WTC11 (cell line): ENCODE data around the gene HLCS. TPM values are rescaled to one million over a fixed set of nuclear protein-coding genes. Genes with fewer than 3 reads are reported as not detected.

ENCODE experiments used
- ATAC-seq: fragments of 200-7000 bp; cut with Tn5 transposase; 2 replicates; pipeline ENCODE4 v1.10.0; 2021; ENCODE audit warnings: mild to moderate bottlenecking, moderate library complexity
- CTCF ChIA-PET: fragments of 300-600 bp; sonication (Branson Sonifier 250); formaldehyde crosslinking; loops from one replicate; lab custom pipeline; 2021; ENCODE audit warnings: antibody characterized with exemption; lab: Charles Lee
- POLR2A ChIA-PET: fragments of 350-600 bp; sonication (Branson Sonifier 250); formaldehyde crosslinking; loops from one replicate; lab custom pipeline; 2021; ENCODE audit warnings: antibody characterized with exemption; lab: Charles Lee
- DNase-seq: peaks from one replicate; pipeline ENCODE4 v3.0.0; 2021; ENCODE audit warnings: low spot score
- H3K27ac Mint-ChIP-seq: 2 replicates; pipeline ENCODE4 v1.8.0; 2021; ENCODE audit warnings: mixed read lengths
- H3K27me3 Mint-ChIP-seq: 2 replicates; pipeline ENCODE4 v1.8.0; 2021; ENCODE audit warnings: low read depth, mild to moderate bottlenecking, moderate library complexity, mixed read lengths
- H3K36me3 Mint-ChIP-seq: 2 replicates; pipeline ENCODE4 v1.8.0; 2021; ENCODE audit warnings: mixed read lengths
- H3K4me1 Mint-ChIP-seq: 2 replicates; pipeline ENCODE4 v1.8.0; 2022; ENCODE audit warnings: mixed read lengths
- H3K4me3 Mint-ChIP-seq: 2 replicates; pipeline ENCODE4 v1.8.0; 2021; ENCODE audit warnings: mild to moderate bottlenecking, moderate library complexity, mixed read lengths
- H3K9me3 Mint-ChIP-seq: 2 replicates; pipeline ENCODE4 v1.8.0; 2021; ENCODE audit warnings: mixed read lengths
- AR ChIP-seq: fragments of 250-450 bp; sonication (Bioruptor Pico); IDR thresholded peaks from 2 replicates; pipeline ENCODE4 v1.9.0; 2021; ENCODE audit warnings: mild to moderate bottlenecking
- ATF2 ChIP-seq: sonication (generic); formaldehyde crosslinking; IDR thresholded peaks from 2 replicates; pipeline ENCODE4 v1.8.1; 2022; ENCODE audit warnings: low read depth, missing genetic modification reagents, borderline replicate concordance
- ELF4 ChIP-seq: sonication (generic); formaldehyde crosslinking; IDR thresholded peaks from 2 replicates; pipeline ENCODE4 v1.8.1; 2022; ENCODE audit warnings: low read depth, mild to moderate bottlenecking, moderate library complexity, missing genetic modification reagents
- ESRRA ChIP-seq: sonication (generic); formaldehyde crosslinking; IDR thresholded peaks from 2 replicates; pipeline ENCODE4 v1.8.1; 2022; ENCODE audit warnings: mild to moderate bottlenecking, missing genetic modification reagents, borderline replicate concordance
- GABPB1 ChIP-seq: sonication (generic); formaldehyde crosslinking; IDR thresholded peaks from 2 replicates; pipeline ENCODE4 v1.8.1; 2023; ENCODE audit warnings: mild to moderate bottlenecking, missing genetic modification reagents
- HMGXB4 ChIP-seq: sonication (generic); formaldehyde crosslinking; IDR thresholded peaks from 2 replicates; pipeline ENCODE4 v1.8.1; 2023; ENCODE audit warnings: mild to moderate bottlenecking, moderate library complexity, missing genetic modification reagents
- JAZF1 ChIP-seq: fragments of 250-450 bp; sonication (Bioruptor Pico); IDR thresholded peaks from 2 replicates; pipeline ENCODE4 v1.9.0; 2021; ENCODE audit warnings: moderate library complexity, mild to moderate bottlenecking, inconsistent platforms
- KAT7 ChIP-seq: sonication (generic); formaldehyde crosslinking; IDR thresholded peaks from 2 replicates; pipeline ENCODE4 v1.8.1; 2023; ENCODE audit warnings: missing genetic modification reagents, mild to moderate bottlenecking, borderline replicate concordance
- NR1H2 ChIP-seq: sonication (generic); formaldehyde crosslinking; IDR thresholded peaks from 2 replicates; pipeline ENCODE4 v1.9.0; 2021; ENCODE audit warnings: mild to moderate bottlenecking, moderate library complexity, missing genetic modification reagents
- PRDM15 ChIP-seq: sonication (generic); formaldehyde crosslinking; IDR thresholded peaks from 2 replicates; pipeline ENCODE4 v1.8.0; 2022; ENCODE audit warnings: missing genetic modification reagents
- PREB ChIP-seq: sonication (generic); formaldehyde crosslinking; IDR thresholded peaks from 2 replicates; pipeline ENCODE4 v1.8.1; 2022; ENCODE audit warnings: mild to moderate bottlenecking, missing genetic modification reagents, moderate library complexity, borderline replicate concordance
- PRRX2 ChIP-seq: fragments of 250-450 bp; sonication (Bioruptor Pico); IDR thresholded peaks from 2 replicates; pipeline ENCODE4 v1.8.0; 2021; ENCODE audit warnings: mild to moderate bottlenecking
- RORB ChIP-seq: fragments of 250-450 bp; sonication (Bioruptor Pico); IDR thresholded peaks from 2 replicates; pipeline ENCODE4 v1.9.0; 2021; ENCODE audit warnings: mild to moderate bottlenecking
- ZNF232 ChIP-seq: sonication (generic); formaldehyde crosslinking; IDR thresholded peaks from 2 replicates; pipeline ENCODE4 v1.8.0; 2022; ENCODE audit warnings: mild to moderate bottlenecking, missing genetic modification reagents
- ZNF423 ChIP-seq: fragments of 250-450 bp; sonication (Bioruptor Pico); IDR thresholded peaks from 2 replicates; pipeline ENCODE4 v2.1.2; 2022; ENCODE audit warnings: mild to moderate bottlenecking, moderate library complexity
- total RNA-seq: library from RNA; stranded (reverse); gene quantifications from 3 replicates; pipeline ENCODE4 v1.2.3, GENCODE V29; 2021
- TF ChIP-seq, protein P1 (sequence below): fragments of 250-450 bp; sonication (Bioruptor Pico); IDR thresholded peaks from 2 replicates; pipeline ENCODE4 v1.9.0; 2021; ENCODE audit warnings: mild to moderate bottlenecking, borderline replicate concordance
- TF ChIP-seq, protein P2 (sequence below): sonication (generic); formaldehyde crosslinking; conservative IDR thresholded peaks from 2 replicates; pipeline ENCODE4 v1.8.1; 2022; ENCODE audit warnings: mild to moderate bottlenecking, missing genetic modification reagents
- TF ChIP-seq, protein P3 (sequence below): fragments of 250-450 bp; sonication (Bioruptor Pico); IDR thresholded peaks from 2 replicates; pipeline ENCODE4 v2.1.2; 2022; ENCODE audit warnings: mild to moderate bottlenecking, moderate library complexity

The HLCS gene
- total RNA-seq, 1 experiment from 2014 or later: 9.3 TPM

- Mint-ChIP-seq H3K4me1 (no peaks in the 10 kb centered on the region), H3K4me3 (no peak overlapping the region), H3K36me3 (peaks cover 35% of the 10 kb centered on the region), H3K27me3 (peaks cover 4% of the 10 kb centered on the region; the same call in 1 of the 2 replicates), H3K27ac (no peak overlapping the region), H3K9me3 (peaks cover 50% of the 10 kb centered on the region)
- TF ChIP-seq, protein P1, sequence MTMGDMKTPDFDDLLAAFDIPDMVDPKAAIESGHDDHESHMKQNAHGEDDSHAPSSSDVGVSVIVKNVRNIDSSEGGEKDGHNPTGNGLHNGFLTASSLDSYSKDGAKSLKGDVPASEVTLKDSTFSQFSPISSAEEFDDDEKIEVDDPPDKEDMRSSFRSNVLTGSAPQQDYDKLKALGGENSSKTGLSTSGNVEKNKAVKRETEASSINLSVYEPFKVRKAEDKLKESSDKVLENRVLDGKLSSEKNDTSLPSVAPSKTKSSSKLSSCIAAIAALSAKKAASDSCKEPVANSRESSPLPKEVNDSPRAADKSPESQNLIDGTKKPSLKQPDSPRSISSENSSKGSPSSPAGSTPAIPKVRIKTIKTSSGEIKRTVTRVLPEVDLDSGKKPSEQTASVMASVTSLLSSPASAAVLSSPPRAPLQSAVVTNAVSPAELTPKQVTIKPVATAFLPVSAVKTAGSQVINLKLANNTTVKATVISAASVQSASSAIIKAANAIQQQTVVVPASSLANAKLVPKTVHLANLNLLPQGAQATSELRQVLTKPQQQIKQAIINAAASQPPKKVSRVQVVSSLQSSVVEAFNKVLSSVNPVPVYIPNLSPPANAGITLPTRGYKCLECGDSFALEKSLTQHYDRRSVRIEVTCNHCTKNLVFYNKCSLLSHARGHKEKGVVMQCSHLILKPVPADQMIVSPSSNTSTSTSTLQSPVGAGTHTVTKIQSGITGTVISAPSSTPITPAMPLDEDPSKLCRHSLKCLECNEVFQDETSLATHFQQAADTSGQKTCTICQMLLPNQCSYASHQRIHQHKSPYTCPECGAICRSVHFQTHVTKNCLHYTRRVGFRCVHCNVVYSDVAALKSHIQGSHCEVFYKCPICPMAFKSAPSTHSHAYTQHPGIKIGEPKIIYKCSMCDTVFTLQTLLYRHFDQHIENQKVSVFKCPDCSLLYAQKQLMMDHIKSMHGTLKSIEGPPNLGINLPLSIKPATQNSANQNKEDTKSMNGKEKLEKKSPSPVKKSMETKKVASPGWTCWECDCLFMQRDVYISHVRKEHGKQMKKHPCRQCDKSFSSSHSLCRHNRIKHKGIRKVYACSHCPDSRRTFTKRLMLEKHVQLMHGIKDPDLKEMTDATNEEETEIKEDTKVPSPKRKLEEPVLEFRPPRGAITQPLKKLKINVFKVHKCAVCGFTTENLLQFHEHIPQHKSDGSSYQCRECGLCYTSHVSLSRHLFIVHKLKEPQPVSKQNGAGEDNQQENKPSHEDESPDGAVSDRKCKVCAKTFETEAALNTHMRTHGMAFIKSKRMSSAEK (CRISPR knock-in tag): no peak
- DNase-seq (no peak), ATAC-seq (no peak)
- POLR2A ChIA-PET: no interaction called here
- CTCF ChIA-PET: no interaction called here
Observed at GRCh38 chr21:36881228-36881627, 85.2 kb downstream of the HLCS start.

- Mint-ChIP-seq H3K4me3 (no peak overlapping the region), H3K27ac (no peak overlapping the region), H3K27me3 (peaks cover 4% of the 10 kb centered on the region; the same call in 1 of the 2 replicates), H3K4me1 (no peaks in the 10 kb centered on the region), H3K36me3 (peaks cover 33% of the 10 kb centered on the region), H3K9me3 (peaks cover 48% of the 10 kb centered on the region)
- ATAC-seq: no peak
- DNase-seq: no peak
- CTCF ChIA-PET: interaction anchor here (1.0 kb wide), 1 partner anchor 26 kb away, joined by 3 read pairs; no protein-coding TSS in a partner anchor
- POLR2A ChIA-PET: no interaction called here
- TF ChIP-seq RORB (no peak), ZNF232 (CRISPR knock-in tag) (no peak), HMGXB4 (CRISPR knock-in tag) (no peak), PRRX2 (CRISPR knock-in tag) (no peak), ATF2 (CRISPR knock-in tag) (no peak), NR1H2 (no peak), ESRRA (CRISPR knock-in tag) (no peak), ELF4 (CRISPR knock-in tag) (no peak), AR (CRISPR knock-in tag) (no peak), PRDM15 (CRISPR knock-in tag) (no peak), GABPB1 (no peak), PREB (no peak), KAT7 (CRISPR knock-in tag) (no peak), JAZF1 (CRISPR knock-in tag) (no peak), ZNF423 (CRISPR knock-in tag) (no peak)
- TF ChIP-seq, protein P2, sequence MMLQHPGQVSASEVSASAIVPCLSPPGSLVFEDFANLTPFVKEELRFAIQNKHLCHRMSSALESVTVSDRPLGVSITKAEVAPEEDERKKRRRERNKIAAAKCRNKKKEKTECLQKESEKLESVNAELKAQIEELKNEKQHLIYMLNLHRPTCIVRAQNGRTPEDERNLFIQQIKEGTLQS (CRISPR knock-in tag): no peak
- TF ChIP-seq, protein P3, sequence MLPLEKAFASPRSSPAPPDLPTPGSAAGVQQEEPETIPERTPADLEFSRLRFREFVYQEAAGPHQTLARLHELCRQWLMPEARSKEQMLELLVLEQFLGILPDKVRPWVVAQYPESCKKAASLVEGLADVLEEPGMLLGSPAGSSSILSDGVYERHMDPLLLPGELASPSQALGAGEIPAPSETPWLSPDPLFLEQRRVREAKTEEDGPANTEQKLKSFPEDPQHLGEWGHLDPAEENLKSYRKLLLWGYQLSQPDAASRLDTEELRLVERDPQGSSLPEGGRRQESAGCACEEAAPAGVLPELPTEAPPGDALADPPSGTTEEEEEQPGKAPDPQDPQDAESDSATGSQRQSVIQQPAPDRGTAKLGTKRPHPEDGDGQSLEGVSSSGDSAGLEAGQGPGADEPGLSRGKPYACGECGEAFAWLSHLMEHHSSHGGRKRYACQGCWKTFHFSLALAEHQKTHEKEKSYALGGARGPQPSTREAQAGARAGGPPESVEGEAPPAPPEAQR (CRISPR knock-in tag): no peak
Observed at GRCh38 chr21:36879827-36880226, 86.6 kb downstream of the HLCS start.
